GM19395 (cell line): ENCODE results near the gene GPR25.

Experiments
- ATAC-seq: cut with Tn5 transposase; IDR thresholded peaks from one replicate; pipeline ENCODE4 v1.9.1; 2021; ENCODE audit warnings: mild to moderate bottlenecking, moderate library complexity; ENCODE audit not compliant: unreplicated experiment

GPR25 gene

DNA sequence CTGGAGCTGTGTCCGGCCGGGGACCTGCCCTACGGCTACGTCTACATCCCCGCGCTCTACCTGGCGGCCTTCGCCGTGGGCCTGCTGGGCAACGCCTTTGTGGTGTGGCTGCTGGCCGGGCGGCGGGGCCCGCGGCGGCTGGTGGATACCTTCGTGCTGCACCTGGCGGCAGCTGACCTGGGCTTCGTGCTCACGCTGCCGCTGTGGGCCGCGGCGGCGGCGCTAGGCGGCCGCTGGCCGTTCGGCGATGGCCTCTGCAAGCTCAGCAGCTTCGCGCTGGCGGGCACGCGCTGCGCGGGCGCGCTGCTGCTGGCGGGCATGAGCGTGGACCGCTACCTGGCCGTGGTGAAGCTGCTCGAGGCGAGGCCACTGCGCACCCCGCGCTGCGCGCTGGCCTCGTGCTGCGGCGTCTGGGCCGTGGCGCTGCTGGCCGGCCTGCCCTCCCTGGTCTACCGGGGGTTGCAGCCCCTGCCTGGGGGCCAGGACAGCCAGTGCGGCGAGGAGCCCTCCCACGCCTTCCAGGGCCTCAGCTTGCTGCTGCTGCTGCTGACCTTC is 412 bp downstream of the GPR25 start:
- ATAC-seq: no peak

DNA sequence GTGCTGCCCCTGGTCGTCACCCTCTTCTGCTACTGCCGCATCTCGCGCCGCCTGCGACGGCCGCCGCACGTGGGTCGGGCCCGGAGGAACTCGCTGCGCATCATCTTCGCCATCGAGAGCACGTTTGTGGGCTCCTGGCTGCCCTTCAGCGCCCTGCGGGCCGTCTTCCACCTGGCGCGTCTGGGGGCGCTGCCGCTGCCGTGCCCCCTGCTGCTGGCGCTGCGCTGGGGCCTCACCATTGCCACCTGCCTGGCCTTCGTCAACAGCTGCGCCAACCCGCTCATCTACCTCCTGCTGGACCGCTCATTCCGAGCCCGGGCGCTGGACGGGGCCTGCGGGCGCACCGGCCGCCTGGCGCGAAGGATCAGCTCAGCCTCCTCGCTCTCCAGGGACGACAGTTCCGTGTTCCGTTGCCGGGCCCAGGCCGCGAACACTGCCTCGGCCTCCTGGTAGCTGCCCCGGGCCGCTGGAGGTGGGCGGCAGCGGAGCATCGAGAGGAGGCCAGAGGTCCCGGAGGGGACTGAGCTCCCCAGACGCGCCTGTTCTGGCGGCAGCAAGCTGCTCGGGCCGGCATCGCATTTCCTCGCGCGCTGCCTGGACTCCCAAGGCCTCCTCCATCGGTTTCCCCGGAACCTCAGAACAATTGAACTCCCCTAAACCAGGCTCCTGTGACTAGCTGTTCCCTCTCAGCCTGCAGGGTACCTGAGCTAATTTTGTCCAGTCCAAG is 1.1 kb downstream of the GPR25 start:
- ATAC-seq: no peak

DNA sequence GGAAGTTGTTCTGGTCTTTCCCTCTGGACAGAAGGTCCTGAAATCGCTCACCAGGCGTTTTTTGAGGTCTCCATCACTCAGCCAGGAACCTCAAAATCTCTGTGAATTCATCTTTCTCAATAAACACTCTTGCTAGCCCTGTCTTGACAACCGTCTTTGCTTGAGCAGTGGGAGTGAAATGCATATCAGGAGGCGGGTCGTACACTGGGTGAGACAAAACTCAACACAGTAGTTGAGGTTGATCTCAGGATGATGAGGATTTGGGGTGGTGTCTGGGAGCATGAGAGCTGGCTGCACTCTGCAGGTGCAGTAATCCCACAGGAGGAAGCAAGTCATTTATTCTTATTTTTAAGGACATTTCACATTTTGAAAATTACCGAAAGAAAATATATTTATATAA is 1.9 kb downstream of the GPR25 start:
- ATAC-seq: no peak

DNA sequence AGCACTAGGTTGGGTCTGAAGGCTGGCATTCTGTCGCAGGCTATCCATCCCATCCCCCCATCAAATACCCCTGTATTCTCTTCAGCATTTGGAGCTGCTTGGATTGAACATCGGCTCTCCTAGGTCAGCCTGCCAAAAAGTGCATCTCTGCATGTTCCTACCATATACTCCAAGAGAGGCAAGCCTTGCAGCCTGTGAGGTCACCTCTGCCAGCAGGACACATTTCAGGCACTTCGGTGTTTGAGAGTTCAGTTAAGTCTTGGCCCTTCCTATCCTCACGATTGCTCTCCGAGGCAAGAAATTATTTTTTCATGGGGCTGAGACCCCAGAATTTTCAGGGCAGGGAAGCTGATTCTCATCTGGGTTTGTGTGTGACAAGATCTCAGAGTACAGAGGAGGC is 2.6 kb downstream of the GPR25 start:
- ATAC-seq: no peak

DNA sequence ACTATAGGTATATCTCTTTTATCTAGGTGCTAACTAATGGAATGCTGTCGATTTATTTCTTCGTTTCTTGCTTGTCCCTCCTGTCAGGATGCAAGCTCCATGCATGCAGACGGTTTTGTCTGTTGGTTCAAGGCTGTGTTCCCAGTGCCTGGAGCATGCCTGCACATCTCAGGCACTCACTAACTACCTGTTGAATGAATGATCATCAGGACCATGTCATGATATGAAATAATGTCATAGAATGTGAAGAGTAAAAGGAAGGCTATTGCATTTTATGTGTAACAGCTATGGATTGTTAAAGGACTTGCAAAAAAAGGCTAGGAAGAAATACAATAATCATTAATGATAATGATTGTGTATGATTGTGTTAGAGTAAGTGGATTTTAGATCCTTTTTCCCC is 4.2 kb downstream of the GPR25 start:
- ATAC-seq: no peak

DNA sequence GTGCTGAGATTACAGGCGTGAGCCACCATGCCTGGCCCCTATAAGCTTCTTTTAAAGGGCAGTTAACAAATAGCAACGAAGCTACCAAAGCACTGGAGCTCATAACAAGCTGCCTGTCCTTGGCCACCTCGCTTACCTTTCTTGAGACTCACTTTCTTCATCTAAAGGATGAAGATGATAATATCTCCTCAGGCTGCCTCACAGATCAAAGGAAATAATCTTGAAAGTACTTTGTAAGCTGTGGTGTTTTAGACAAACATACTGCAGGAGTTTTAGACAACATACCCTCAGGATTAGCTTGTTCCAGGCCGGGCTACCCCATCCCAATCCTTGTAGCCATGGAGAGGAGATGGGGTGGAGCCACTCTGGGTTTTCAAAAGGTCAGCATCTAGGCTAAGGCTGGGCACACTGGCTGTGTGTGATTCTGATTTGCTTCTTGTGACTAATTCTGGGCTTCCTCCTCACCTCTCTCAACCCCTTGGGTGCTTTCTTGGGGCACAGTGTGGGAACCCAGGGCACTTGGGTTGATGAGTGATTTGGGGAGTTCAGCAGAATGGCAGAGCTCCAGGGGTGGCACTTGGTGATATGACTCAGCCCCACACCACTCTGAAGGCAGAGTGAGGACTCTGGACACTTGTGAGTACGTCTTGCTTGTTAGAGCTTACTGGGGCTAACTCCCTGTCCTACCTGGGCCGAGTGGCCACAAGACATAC is 5.2 kb downstream of the GPR25 start:
- ATAC-seq: peak; percentile 54

DNA sequence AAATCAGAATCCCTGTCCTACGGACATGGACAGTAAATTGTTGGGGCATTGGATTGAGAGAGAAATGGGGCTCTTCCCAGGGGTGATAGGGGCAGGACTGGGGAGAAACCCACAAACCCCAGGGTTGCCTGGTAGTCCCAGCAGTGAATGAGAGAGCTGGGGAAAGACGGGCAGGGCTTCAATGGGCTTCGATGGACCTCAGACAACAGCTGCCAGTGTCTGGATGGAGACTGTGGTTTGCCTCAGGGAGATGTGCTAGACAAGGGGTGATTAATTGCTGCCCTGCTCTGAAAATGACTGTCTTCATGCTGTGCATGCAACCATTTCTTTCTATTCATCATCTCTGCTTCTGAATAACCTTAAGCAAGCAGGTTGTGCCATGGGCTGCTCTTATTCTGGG is 7.4 kb downstream of the GPR25 start:
- ATAC-seq: peak; percentile 83

DNA sequence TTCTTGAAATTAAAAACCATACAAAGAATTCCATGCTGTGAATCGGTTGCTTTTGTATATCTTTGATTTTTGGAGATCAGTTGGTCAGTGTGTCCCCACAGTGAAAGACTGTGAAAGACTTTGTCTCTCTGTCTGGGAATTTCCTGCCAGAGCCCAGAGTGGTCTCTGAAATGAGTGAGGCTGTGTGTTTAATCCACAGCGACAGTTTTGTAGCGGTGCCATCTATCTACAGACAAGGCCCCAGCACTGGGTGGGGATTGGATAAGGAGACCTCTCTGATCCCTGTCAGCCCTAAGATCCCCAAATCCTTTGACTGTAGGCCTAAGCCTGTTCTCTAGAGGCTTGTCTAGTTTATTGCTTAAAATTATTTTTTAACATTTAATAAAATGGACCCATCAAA is 10.3 kb downstream of the GPR25 start:
- no peak for ATAC-seq

DNA sequence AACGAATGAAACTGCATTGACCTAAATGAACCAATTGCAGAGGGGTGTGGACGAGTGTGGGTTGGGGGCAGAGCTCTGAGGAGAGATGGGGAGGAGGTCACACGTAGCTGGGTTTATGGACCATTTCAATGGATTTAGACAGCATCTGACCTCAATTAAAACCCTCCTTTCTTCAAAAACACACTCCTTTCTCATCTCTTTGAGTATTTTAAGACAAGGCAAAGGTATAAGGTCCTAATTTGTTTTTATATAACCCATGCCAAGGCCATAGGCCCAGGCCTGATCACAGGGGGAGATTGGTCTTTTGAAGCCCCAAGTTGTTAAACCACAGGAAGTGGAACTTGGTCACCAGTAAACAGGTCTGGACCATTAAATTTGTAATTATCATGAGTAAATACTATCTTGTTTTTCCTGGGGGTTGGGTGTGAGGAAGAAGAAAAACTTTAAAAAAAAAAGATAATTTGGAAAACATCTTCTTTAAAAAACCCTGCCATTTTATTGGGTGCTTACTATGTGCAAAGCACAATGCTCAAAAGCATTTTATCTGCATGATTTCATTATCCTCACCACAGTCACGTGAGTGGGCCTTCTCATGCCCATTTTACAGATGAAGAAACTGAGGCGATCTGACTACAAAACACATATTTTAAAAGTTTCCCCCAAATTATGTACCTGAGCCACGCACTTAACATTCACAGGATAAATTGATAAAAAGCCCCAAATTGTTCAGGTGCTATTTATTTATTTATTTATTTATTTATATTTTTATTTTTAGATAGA is 13.0 kb downstream of the GPR25 start:
- no peak for ATAC-seq

DNA sequence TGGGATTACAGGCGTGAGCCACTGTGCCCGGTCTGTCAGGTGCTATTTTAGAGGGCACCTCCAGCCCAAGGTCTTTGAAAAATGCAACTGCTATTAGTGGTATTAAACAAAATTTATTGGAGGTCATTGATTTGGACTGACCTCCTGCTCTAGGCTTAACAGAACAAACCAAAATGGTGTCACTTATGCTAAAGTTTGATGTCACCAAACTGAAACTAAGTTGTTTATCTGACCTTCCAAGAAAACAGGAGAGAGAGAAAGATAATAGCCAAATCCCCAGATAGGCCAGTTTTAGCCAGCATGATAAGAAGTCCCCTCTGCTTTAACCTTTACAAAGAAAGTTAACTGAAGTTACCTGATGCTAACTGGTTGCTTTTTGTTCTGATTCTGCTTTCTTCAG is 13.8 kb downstream of the GPR25 start:
- no peak for ATAC-seq

DNA sequence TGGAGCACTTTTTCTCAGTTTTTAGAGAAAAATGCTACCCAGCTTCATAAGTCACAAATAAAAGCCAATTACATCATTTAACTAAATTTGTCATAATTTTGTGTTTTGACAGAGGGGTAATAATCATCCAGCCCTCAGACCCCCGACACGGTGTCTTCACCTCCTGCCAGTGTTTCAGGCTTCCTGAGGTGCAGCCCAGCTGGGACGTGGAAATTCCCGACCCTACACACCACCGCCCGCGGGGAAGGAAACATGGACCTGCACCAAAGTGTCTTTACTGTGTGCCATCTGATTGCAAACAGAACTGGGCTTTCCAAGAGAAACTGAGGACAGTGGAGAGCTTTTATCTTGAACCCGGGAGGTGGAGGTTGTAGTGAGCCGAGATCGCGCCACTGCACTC is 14.3 kb downstream of the GPR25 start:
- ATAC-seq: no peak

DNA sequence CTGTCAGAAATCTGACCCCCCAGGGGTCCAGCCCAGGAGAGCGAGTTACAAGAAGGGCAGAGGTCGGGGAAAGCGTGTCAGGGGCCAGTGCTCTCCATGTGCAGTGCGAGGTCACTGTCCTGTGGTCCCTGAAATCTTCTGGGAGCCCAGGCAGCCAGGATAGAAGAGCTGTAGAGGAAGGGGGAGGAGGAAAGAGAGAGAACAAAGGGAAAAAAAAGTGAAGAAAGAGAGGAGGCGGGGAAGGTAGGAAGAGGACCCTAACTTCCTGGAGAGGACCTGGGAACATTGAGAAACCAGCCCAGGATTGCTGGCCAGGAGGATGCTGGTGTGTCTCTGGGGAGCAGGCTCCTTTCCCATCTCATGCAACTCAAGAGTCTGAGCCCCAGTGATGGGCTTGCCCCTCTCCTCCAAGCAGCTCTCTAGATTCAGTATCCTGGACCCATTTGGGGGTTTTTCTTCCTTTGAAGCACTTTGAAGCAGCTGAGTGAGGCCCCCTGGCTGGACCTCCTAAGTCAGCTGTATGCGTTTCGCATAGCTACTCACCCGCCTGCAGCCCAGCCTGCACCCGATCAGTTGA is 15.1 kb downstream of the GPR25 start:
- ATAC-seq: no peak

DNA sequence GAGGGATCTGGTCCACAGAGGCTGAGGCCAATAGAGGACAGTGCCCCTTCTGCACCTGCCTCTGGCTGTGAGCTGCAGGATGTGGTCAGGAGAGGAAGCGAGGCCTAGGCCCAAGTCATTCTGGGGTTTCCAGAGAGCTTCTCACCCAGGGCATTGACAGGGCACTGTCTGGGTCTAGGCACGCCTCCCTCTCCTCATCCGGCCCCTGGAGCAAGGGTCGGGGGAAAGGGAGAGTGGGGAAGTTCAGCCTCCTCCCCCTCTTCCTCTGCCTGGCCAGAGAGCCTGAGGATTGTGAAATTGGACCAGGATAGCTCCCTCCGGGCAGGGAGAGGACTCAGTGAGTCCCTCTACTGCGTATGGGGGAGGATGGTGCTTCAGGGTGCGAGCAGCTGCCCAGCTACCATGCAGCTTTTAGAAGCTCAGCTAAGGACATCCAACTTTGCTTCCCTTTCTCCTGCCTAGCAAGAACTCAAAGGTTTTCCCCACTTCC is 15.6 kb downstream of the GPR25 start:
- ATAC-seq: peak; percentile 93

DNA sequence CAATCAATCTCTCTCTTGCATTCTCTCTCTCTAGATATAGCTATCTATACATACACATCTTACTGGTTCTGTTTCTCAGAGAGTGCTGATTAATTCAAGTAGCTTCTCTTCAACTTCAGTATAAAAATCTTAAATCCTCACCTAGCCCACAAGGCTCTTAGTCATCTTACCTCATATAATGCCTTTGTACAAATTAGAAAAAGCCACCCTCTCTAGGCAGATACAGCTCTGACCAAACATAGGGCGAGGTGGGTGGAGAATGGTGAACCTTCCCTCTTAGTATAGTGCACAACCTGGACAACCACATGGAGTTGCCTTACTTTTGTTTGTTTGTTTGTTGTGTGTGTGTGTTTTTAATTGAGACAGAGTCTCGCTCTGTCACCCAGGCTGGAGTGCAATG is 16.8 kb downstream of the GPR25 start:
- no peak for ATAC-seq

DNA sequence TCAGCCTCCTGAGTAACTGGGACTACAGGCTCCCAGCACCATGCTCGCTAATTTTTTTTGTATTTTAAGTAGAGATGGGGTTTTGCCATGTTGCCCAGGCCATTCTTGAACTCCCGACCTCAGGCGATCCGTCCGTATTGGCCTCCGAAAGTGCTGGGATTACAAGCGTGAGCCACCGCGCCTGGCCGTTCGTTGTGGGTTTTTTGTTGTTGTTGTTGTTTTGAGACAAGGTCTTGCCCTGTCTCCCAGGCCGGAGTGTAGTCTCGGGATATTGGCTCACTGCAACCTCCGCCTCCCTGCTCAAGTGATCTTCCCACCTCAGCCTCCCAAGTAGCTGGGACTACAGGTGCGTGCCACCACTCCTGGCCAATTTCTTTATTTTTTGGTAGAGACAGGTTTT is 17.2 kb downstream of the GPR25 start:
- ATAC-seq: no peak

DNA sequence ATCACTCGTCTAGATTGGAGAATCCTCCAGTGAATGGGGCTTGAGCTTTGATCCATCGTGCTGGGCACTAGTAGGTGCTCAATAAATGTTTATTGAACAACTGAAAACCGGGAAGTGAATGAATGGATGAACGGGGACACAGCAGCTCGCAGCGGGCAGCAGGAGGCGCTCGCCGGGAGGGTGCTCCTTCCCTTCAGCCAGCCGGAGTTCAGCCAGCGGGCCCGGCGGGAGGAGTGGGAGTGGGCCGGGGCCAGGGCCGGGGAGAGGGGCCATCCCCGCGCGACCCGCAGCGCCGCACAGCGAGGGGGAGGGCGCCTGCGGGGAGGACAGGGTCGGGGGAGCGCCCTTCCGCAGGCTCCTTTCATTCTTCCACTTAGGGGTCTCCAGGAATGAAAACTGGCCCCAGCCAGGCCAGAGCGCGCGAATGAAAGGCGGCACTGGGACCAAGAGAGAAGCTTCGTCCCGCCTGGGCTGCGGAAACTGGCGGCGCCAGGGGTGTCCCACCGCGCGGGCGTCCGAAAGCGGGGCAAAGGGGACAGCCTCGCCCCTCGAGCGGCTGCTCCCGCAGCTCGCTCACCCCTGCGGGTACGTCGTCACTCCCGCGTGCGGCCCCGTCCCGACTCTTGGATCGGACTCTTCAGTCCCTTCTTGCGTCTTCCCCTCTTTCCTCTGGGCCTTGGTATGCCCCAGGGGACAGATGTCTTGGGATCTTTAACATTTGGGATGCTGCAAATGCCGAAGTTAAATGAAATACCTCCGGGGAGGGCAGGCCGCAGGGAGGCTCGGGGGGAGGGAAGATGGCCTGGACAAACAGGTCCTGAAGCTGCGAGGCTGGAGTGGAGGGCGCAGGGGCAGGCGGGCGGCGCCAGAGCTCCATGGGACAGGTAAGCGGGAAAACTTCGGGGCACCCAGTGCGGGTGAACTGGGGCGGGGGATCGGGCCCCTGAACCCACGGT is 18.3 kb downstream of the GPR25 start:
- ATAC-seq: no peak

DNA sequence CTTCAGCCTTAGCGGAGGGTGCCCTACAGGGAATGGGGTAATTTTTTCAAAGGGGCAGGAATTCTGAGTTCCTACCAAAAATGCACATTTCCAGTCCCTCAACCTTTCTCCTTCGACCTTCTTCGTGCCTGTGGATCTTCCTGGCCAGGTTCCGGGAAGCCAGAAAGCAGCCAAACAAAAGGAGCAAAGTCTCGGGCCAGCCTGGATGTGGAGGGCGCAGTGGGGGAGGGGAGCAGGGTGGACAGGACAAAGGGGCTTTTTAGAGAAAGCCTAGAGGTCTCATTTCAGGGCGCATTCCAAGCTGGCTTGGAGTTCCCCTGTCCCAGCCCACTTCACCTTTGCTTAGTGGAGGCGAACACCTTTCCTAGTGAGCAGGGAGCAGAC is 19.0 kb downstream of the GPR25 start:
- no peak for ATAC-seq

DNA sequence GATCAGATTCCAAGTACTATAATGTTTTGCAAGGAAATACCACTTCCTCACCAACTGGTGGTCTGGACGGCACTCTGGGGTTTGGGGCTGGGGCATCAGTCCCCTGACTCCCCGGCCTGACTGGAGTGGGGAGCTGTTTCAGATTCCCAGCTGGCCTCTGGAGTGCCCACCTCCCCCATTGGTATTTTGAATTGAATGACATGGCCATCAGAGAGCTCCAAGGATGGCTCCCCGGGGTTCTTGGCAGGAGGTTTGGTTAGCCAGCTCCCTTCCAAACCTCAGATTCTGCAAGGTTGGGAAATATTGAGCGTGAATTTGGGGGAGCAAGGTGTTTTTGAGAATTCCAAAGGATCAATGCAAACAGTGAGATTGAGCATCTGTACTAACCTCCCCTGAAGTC is 19.8 kb downstream of the GPR25 start:
- no peak for ATAC-seq

DNA sequence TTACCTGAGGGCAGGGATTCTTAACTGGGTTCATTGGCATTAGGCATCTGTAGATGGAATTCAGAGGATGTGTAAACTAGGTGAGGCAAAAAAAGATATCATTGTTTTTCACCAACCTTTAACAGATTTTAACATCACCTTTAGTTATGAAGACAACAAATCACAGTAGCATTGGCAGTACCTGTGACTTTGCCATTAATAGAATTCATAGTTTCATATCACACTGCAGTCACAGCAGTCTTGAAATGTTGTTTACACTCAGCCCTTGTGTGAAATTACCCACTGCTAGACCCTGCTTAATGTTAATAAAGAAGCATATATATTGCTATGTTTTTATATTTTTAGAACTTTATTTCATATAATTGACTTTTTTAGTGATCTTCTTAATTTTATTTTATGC is 20.2 kb downstream of the GPR25 start:
- ATAC-seq: no peak

DNA sequence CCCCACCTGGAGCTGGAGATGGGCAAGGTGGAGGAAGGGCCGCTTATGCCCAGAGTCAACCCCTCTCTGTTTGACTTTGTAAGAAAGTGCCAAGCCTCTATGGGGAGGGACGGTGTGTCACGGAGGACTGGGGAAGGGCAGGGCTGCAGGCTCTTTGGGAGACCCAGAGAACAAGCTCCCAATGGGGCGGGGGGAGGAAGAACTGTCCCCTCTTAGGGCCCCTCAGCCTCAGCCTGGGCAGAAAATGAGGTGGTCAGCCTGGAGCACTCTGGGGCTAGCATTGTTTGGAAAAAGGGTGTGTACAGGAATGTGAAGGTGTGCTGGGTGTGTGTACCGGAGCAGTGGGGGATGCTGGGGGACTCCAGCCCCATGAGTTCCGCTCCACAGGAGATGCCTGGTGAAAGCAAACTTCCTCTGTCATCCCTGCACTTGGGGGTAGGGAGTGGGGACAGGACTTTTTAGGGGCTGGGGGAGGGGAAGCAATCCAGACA is 20.7 kb downstream of the GPR25 start:
- no peak for ATAC-seq
